GM19452 (cell line): Measurements from ENCODE around the gene SFXN5.

ENCODE experiments used
- ATAC-seq: cut with Tn5 transposase; IDR thresholded peaks from one replicate; pipeline ENCODE4 v1.9.1; 2021; ENCODE audit not compliant: unreplicated experiment

The SFXN5 gene

GRCh38 chr2:72959554-72959953, 112.0 kb downstream of the SFXN5 start:
- ATAC-seq = no peak

- ATAC-seq = no peak
These were observed 112.7 kb downstream of the SFXN5 start for GRCh38 chr2:72958542-72959385.

- no peak for ATAC-seq
These were observed 114.6 kb downstream of the SFXN5 start for GRCh38 chr2:72956936-72957335.

GRCh38 chr2:72956050-72956395, 115.5 kb downstream of the SFXN5 start:
- ATAC-seq = no peak

- no peak for ATAC-seq
These were observed 116.1 kb downstream of the SFXN5 start for GRCh38 chr2:72955228-72956049.

GRCh38 chr2:72954376-72955227, 116.9 kb downstream of the SFXN5 start:
- ATAC-seq = no peak

- no peak for ATAC-seq
These were observed 117.5 kb downstream of the SFXN5 start for GRCh38 chr2:72953976-72954375.

GRCh38 chr2:72953528-72953927, 118.0 kb downstream of the SFXN5 start:
- no peak for ATAC-seq

GRCh38 chr2:72952961-72953360, 118.6 kb downstream of the SFXN5 start:
- ATAC-seq = no peak

GRCh38 chr2:72952110-72952823, 119.2 kb downstream of the SFXN5 start:
- ATAC-seq = no peak

- no peak for ATAC-seq
These were observed 120.0 kb downstream of the SFXN5 start for GRCh38 chr2:72951303-72952095.

GRCh38 chr2:72950558-72951255, 120.8 kb downstream of the SFXN5 start:
- ATAC-seq = no peak

- no peak for ATAC-seq
These were observed 121.9 kb downstream of the SFXN5 start for GRCh38 chr2:72949642-72950041.

- ATAC-seq = no peak
These were observed 122.5 kb downstream of the SFXN5 start for GRCh38 chr2:72949045-72949444.

- ATAC-seq = no peak
These were observed 123.3 kb downstream of the SFXN5 start for GRCh38 chr2:72947952-72948830.

- no peak for ATAC-seq
These were observed 125.0 kb downstream of the SFXN5 start for GRCh38 chr2:72946466-72946865.

GRCh38 chr2:72945450-72946019, 126.0 kb downstream of the SFXN5 start:
- ATAC-seq = no peak
